HEK293 (cell line): ENCODE measurements around the gene FCN3.

Source experiments
- GFI1B ChIP-seq: fragments of 450-650 bp; formaldehyde crosslinking; IDR thresholded peaks from 2 replicates; pipeline ENCODE4 v1.5.1; 2016; ENCODE audit warnings: missing biosample characterization, missing genetic modification characterization
- KLF9 ChIP-seq: fragments of 450-650 bp; formaldehyde crosslinking; IDR thresholded peaks from 2 replicates; pipeline ENCODE4 v1.5.1; 2016; ENCODE audit warnings: missing biosample characterization, missing genetic modification characterization, low read depth
- MEIS1 ChIP-seq: sonication (generic); formaldehyde crosslinking; IDR thresholded peaks from 2 replicates; pipeline ENCODE4 v1.8.1; 2022; ENCODE audit warnings: missing genetic modification reagents, mild to moderate bottlenecking, borderline replicate concordance
- SETDB1 ChIP-seq: IDR thresholded peaks from one replicate; pipeline ENCODE4 v1.6.1; 2017; ENCODE audit warnings: mild to moderate bottlenecking, low read length, moderate library complexity, mixed read lengths; ENCODE audit not compliant: insufficient read length
- ZBTB20 ChIP-seq: fragments of 450-650 bp; formaldehyde crosslinking; IDR thresholded peaks from 2 replicates; pipeline ENCODE4 v1.5.1; 2016; ENCODE audit warnings: missing biosample characterization, missing genetic modification characterization
- ZFHX2 ChIP-seq: fragments of 450-650 bp; formaldehyde crosslinking; conservative IDR thresholded peaks from 2 replicates; pipeline ENCODE4 v1.5.1; 2016; ENCODE audit warnings: missing biosample characterization, missing genetic modification characterization
- ZNF10 ChIP-seq: fragments of 450-650 bp; formaldehyde crosslinking; IDR thresholded peaks from 2 replicates; pipeline ENCODE4 v1.5.1; 2017; ENCODE audit warnings: missing biosample characterization, missing genetic modification characterization
- ZNF114 ChIP-seq: fragments of 450-650 bp; formaldehyde crosslinking; IDR thresholded peaks from 2 replicates; pipeline ENCODE4 v1.5.0; 2017; ENCODE audit warnings: missing biosample characterization, missing genetic modification characterization
- ZNF174 ChIP-seq: fragments of 450-650 bp; formaldehyde crosslinking; IDR thresholded peaks from 2 replicates; pipeline ENCODE4 v1.5.0; 2017; ENCODE audit warnings: missing biosample characterization, mild to moderate bottlenecking, missing genetic modification characterization
- ZNF214 ChIP-seq: fragments of 450-650 bp; formaldehyde crosslinking; IDR thresholded peaks from 2 replicates; pipeline ENCODE4 v1.5.1; 2017; ENCODE audit warnings: missing biosample characterization, mild to moderate bottlenecking, missing genetic modification characterization, borderline replicate concordance
- ZNF221 ChIP-seq: fragments of 450-650 bp; formaldehyde crosslinking; IDR thresholded peaks from 2 replicates; pipeline ENCODE4 v1.5.1; 2017; ENCODE audit warnings: missing biosample characterization, missing genetic modification characterization, borderline replicate concordance
- ZNF26 ChIP-seq: fragments of 450-650 bp; formaldehyde crosslinking; IDR thresholded peaks from 2 replicates; pipeline ENCODE4 v1.5.1; 2016; ENCODE audit warnings: missing biosample characterization, missing genetic modification characterization
- ZNF341 ChIP-seq: fragments of 450-650 bp; formaldehyde crosslinking; IDR thresholded peaks from 2 replicates; pipeline ENCODE4; 2016; ENCODE audit warnings: low read depth, missing biosample characterization, missing genetic modification characterization
- ZNF350 ChIP-seq: fragments of 450-650 bp; formaldehyde crosslinking; IDR thresholded peaks from 2 replicates; pipeline ENCODE4 v1.5.0; 2017; ENCODE audit warnings: missing biosample characterization, mild to moderate bottlenecking, missing genetic modification characterization
- ZNF394 ChIP-seq: fragments of 450-650 bp; formaldehyde crosslinking; IDR thresholded peaks from 2 replicates; pipeline ENCODE4 v1.5.1; 2016; ENCODE audit warnings: missing biosample characterization, missing genetic modification characterization, mild to moderate bottlenecking, moderate library complexity, borderline replicate concordance
- ZNF416 ChIP-seq: fragments of 450-650 bp; formaldehyde crosslinking; IDR thresholded peaks from 2 replicates; pipeline ENCODE4 v1.5.1; 2016; ENCODE audit warnings: missing biosample characterization, missing genetic modification characterization
- ZNF433 ChIP-seq: fragments of 450-650 bp; formaldehyde crosslinking; IDR thresholded peaks from 2 replicates; pipeline ENCODE4 v1.5.1; 2016; ENCODE audit warnings: missing biosample characterization, missing genetic modification characterization, low read depth
- ZNF501 ChIP-seq: fragments of 450-650 bp; formaldehyde crosslinking; IDR thresholded peaks from 2 replicates; pipeline ENCODE4 v1.5.1; 2016; ENCODE audit warnings: missing biosample characterization, missing genetic modification characterization
- ZNF514 ChIP-seq: fragments of 450-650 bp; formaldehyde crosslinking; IDR thresholded peaks from 2 replicates; pipeline ENCODE4 v1.5.1; 2016; ENCODE audit warnings: missing biosample characterization, missing genetic modification characterization
- ZNF624 ChIP-seq: fragments of 450-650 bp; formaldehyde crosslinking; IDR thresholded peaks from 2 replicates; pipeline ENCODE4 v1.5.1; 2017; ENCODE audit warnings: missing biosample characterization, missing genetic modification characterization
- ZNF692 ChIP-seq: fragments of 450-650 bp; formaldehyde crosslinking; IDR thresholded peaks from 2 replicates; pipeline ENCODE4 v1.5.1; 2016; ENCODE audit warnings: missing biosample characterization, missing genetic modification characterization
- ZNF792 ChIP-seq: fragments of 450-650 bp; formaldehyde crosslinking; IDR thresholded peaks from 2 replicates; pipeline ENCODE4 v1.5.1; 2016; ENCODE audit warnings: missing biosample characterization, missing genetic modification characterization
- ZSCAN16 ChIP-seq: fragments of 450-650 bp; formaldehyde crosslinking; IDR thresholded peaks from 2 replicates; pipeline ENCODE4 v1.5.1; 2016; ENCODE audit warnings: missing biosample characterization, missing genetic modification characterization
- ZSCAN4 ChIP-seq: fragments of 450-650 bp; formaldehyde crosslinking; IDR thresholded peaks from 2 replicates; pipeline ENCODE4 v1.5.1; 2017; ENCODE audit warnings: missing biosample characterization, missing genetic modification characterization
- TF ChIP-seq, protein P1 (sequence below): fragments of 450-650 bp; formaldehyde crosslinking; IDR thresholded peaks from 2 replicates; pipeline ENCODE4 v1.5.0; 2017; ENCODE audit warnings: missing biosample characterization, missing genetic modification characterization, borderline replicate concordance
- TF ChIP-seq, protein P2 (sequence below): fragments of 450-650 bp; formaldehyde crosslinking; conservative IDR thresholded peaks from 2 replicates; pipeline ENCODE4 v1.5.1; 2016; ENCODE audit warnings: low read depth, missing biosample characterization, missing genetic modification characterization
- TF ChIP-seq, protein P3 (sequence below): fragments of 450-650 bp; formaldehyde crosslinking; IDR thresholded peaks from 2 replicates; pipeline ENCODE4; 2016; ENCODE audit warnings: missing biosample characterization, missing genetic modification characterization
- TF ChIP-seq, protein P4 (sequence below): fragments of 450-650 bp; formaldehyde crosslinking; IDR thresholded peaks from 2 replicates; pipeline ENCODE4 v1.5.1; 2016; ENCODE audit warnings: missing biosample characterization, missing genetic modification characterization

Gene FCN3

GRCh38 chr1:27357281-27358037 is 17.2 kb downstream of the FCN3 start (continued):
- no peak for TF ChIP-seq ZNF221 (tag by site-specific recombination)
- TF ChIP-seq ZNF214 (tag by site-specific recombination) = no peak
- TF ChIP-seq ZFHX2 (tag by site-specific recombination) = peak; percentile 90
- no peak for TF ChIP-seq ZNF792
- no peak for TF ChIP-seq ZNF350 (tag by site-specific recombination)
- TF ChIP-seq ZNF433 (tag by site-specific recombination) = no peak
- TF ChIP-seq, protein P1, sequence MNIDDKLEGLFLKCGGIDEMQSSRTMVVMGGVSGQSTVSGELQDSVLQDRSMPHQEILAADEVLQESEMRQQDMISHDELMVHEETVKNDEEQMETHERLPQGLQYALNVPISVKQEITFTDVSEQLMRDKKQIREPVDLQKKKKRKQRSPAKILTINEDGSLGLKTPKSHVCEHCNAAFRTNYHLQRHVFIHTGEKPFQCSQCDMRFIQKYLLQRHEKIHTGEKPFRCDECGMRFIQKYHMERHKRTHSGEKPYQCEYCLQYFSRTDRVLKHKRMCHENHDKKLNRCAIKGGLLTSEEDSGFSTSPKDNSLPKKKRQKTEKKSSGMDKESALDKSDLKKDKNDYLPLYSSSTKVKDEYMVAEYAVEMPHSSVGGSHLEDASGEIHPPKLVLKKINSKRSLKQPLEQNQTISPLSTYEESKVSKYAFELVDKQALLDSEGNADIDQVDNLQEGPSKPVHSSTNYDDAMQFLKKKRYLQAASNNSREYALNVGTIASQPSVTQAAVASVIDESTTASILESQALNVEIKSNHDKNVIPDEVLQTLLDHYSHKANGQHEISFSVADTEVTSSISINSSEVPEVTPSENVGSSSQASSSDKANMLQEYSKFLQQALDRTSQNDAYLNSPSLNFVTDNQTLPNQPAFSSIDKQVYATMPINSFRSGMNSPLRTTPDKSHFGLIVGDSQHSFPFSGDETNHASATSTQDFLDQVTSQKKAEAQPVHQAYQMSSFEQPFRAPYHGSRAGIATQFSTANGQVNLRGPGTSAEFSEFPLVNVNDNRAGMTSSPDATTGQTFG (tag by site-specific recombination) = no peak
- no peak for TF ChIP-seq MEIS1
- TF ChIP-seq, protein P2, sequence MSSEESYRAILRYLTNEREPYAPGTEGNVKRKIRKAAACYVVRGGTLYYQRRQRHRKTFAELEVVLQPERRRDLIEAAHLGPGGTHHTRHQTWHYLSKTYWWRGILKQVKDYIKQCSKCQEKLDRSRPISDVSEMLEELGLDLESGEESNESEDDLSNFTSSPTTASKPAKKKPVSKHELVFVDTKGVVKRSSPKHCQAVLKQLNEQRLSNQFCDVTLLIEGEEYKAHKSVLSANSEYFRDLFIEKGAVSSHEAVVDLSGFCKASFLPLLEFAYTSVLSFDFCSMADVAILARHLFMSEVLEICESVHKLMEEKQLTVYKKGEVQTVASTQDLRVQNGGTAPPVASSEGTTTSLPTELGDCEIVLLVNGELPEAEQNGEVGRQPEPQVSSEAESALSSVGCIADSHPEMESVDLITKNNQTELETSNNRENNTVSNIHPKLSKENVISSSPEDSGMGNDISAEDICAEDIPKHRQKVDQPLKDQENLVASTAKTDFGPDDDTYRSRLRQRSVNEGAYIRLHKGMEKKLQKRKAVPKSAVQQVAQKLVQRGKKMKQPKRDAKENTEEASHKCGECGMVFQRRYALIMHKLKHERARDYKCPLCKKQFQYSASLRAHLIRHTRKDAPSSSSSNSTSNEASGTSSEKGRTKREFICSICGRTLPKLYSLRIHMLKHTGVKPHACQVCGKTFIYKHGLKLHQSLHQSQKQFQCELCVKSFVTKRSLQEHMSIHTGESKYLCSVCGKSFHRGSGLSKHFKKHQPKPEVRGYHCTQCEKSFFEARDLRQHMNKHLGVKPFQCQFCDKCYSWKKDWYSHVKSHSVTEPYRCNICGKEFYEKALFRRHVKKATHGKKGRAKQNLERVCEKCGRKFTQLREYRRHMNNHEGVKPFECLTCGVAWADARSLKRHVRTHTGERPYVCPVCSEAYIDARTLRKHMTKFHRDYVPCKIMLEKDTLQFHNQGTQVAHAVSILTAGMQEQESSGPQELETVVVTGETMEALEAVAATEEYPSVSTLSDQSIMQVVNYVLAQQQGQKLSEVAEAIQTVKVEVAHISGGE (tag by site-specific recombination) = no peak
- TF ChIP-seq ZSCAN4 (tag by site-specific recombination) = no peak
- no peak for TF ChIP-seq GFI1B (tag by site-specific recombination)
- no peak for TF ChIP-seq ZNF26 (tag by site-specific recombination)
- TF ChIP-seq ZNF114 (tag by site-specific recombination) = no peak
- no peak for TF ChIP-seq SETDB1
- no peak for TF ChIP-seq ZNF341 (tag by site-specific recombination)
- no peak for TF ChIP-seq ZNF174 (tag by site-specific recombination)
- no peak for TF ChIP-seq ZSCAN16 (tag by site-specific recombination)
- no peak for TF ChIP-seq ZNF416 (tag by site-specific recombination)
- no peak for TF ChIP-seq ZBTB20
- TF ChIP-seq, protein P3, sequence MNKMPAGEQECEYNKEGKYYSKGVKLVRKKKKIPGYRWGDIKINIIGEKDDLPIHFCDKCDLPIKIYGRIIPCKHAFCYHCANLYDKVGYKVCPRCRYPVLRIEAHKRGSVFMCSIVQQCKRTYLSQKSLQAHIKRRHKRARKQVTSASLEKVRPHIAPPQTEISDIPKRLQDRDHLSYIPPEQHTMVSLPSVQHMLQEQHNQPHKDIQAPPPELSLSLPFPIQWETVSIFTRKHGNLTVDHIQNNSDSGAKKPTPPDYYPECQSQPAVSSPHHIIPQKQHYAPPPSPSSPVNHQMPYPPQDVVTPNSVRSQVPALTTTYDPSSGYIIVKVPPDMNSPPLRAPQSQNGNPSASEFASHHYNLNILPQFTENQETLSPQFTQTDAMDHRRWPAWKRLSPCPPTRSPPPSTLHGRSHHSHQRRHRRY (tag by site-specific recombination) = no peak
- no peak for TF ChIP-seq ZNF10
- peak; percentile 89 for TF ChIP-seq KLF9 (tag by site-specific recombination)
- TF ChIP-seq ZNF624 = no peak
- TF ChIP-seq ZNF394 (tag by site-specific recombination) = no peak
- TF ChIP-seq ZNF514 = no peak
- no peak for TF ChIP-seq ZNF692 (tag by site-specific recombination)
- TF ChIP-seq, protein P4, sequence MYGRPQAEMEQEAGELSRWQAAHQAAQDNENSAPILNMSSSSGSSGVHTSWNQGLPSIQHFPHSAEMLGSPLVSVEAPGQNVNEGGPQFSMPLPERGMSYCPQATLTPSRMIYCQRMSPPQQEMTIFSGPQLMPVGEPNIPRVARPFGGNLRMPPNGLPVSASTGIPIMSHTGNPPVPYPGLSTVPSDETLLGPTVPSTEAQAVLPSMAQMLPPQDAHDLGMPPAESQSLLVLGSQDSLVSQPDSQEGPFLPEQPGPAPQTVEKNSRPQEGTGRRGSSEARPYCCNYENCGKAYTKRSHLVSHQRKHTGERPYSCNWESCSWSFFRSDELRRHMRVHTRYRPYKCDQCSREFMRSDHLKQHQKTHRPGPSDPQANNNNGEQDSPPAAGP (tag by site-specific recombination) = no peak
- TF ChIP-seq ZNF501 (tag by site-specific recombination) = no peak
